Measurements from ENCODE around the gene FAM83C.

- TF ChIP-seq CTBP1 (IDR thresholded peaks at IDR 0.05; ENCODE audit: borderline replicate concordance) (no peak), FOXM1 (IDR thresholded peaks at IDR 0.05; ENCODE audit: borderline replicate concordance) (no peak), PKNOX1 (IDR thresholded peaks at IDR 0.05) (no peak), FOXA1 (IDR thresholded peaks at IDR 0.05) (no peak), SUZ12 (IDR thresholded peaks at IDR 0.05) (no peak)
Observed at GRCh38 chr20:35292504-35293285, 470 bp upstream of the FAM83C start.

All from HEK293T (cell line).